ENCODE data around the gene NEUROD6. TPM values are rescaled to one million over a fixed set of nuclear protein-coding genes. Genes with fewer than 3 reads are reported as not detected.

Gene NEUROD6
- total RNA-seq, 4 donors from 2014 or later = not detected

DNA sequence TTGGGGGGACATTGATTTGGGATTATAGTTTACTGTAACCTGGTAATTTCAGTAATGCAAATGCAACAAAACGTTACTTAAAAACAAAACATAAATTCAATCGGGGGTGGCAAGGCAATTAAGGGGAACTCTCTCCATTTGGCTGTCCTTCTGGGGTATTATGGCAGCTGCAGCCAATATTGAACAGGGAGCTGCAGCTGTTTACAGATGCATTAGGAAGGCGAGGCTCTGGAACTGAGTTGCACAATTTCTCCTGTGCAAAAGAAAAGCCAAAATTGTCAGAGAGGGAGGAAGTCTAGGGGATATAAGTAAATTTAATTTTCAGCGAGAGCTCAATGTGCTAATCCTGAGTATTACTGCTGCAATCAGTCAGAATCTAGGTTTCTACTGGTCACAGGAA is 36.1 kb downstream of the NEUROD6 start:
- WGBS, 2 donors (ENCODE audit: low coverage in 1 of 2) = 46 to 49% methylated on average over 4 of the region's 4 CpGs
- no peak for DNase-seq

DNA sequence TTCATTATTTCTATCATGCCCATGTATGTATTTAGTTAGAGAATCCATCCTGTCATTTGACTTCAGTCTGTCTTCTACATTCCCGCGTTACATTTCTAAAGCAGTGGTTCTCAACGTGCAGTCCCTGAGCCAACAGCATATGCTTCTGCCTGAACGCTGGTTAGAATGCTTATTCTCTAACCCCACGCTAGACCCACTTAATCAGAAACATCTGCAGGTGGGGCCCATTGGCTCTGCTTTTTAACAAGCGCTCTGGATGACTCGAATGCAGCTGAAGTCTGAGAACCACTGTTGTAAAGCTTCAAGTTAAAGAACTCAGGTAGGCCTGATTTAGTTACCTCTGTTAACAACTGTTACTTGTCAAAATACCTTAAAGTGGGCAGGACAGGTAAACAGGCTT is 38.2 kb downstream of the NEUROD6 start:
- intact Hi-C loops (cut with DNase I; ENCODE audit: low total_unique reads) = no loop called here
- in situ Hi-C loops (cut with MboI; ENCODE audit: low pct_ligation_motif_present in 1 of 4, low pct_unique_long_range_greater_than_20kb in 1 of 4, low sequenced_read_pairs in 3 of 4) = no loop called here
- H3K27ac ChIP-seq = no peak overlapping the region
- no peak for TF ChIP-seq EP300 (IDR thresholded peaks at IDR 0.05; ENCODE audit: low read depth)
- TF ChIP-seq, protein P1, sequence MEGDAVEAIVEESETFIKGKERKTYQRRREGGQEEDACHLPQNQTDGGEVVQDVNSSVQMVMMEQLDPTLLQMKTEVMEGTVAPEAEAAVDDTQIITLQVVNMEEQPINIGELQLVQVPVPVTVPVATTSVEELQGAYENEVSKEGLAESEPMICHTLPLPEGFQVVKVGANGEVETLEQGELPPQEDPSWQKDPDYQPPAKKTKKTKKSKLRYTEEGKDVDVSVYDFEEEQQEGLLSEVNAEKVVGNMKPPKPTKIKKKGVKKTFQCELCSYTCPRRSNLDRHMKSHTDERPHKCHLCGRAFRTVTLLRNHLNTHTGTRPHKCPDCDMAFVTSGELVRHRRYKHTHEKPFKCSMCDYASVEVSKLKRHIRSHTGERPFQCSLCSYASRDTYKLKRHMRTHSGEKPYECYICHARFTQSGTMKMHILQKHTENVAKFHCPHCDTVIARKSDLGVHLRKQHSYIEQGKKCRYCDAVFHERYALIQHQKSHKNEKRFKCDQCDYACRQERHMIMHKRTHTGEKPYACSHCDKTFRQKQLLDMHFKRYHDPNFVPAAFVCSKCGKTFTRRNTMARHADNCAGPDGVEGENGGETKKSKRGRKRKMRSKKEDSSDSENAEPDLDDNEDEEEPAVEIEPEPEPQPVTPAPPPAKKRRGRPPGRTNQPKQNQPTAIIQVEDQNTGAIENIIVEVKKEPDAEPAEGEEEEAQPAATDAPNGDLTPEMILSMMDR (IDR thresholded peaks at IDR 0.05) = no peak
- no peak for TF ChIP-seq POLR2A (IDR thresholded peaks at IDR 0.05)
- no peak for TF ChIP-seq POLR2AphosphoS5 (IDR thresholded peaks at IDR 0.05)
- H3K4me3 ChIP-seq = no peak overlapping the region
- H3K9me3 ChIP-seq = no peaks in the 10 kb centered on the region
- no peaks in the 10 kb centered on the region for H3K36me3 ChIP-seq
- no peaks in the 10 kb centered on the region for H3K27me3 ChIP-seq
- no peaks in the 10 kb centered on the region for H3K4me1 ChIP-seq
- 73 to 86% methylated on average over 7 of the region's 7 CpGs for WGBS, 2 donors (ENCODE audit: low coverage in 1 of 2)
- DNase-seq = no peak

More for the DNA sequence above, 36.1 kb downstream of the NEUROD6 start:
- no peaks in the 10 kb centered on the region for H3K4me1 ChIP-seq
- in situ Hi-C loops (cut with MboI; ENCODE audit: low pct_ligation_motif_present in 1 of 4, low pct_unique_long_range_greater_than_20kb in 1 of 4, low sequenced_read_pairs in 3 of 4) (no loop called here), intact Hi-C loops (cut with DNase I; ENCODE audit: low total_unique reads) (no loop called here)
- H3K36me3 ChIP-seq = no peaks in the 10 kb centered on the region
- H3K27ac ChIP-seq = no peak overlapping the region
- H3K9me3 ChIP-seq = no peaks in the 10 kb centered on the region
- H3K27me3 ChIP-seq = no peaks in the 10 kb centered on the region
- TF ChIP-seq POLR2A (IDR thresholded peaks at IDR 0.05) = no peak
- no peak for TF ChIP-seq EP300 (IDR thresholded peaks at IDR 0.05; ENCODE audit: low read depth)
- TF ChIP-seq, protein P1 (IDR thresholded peaks at IDR 0.05) = no peak
- no peak for TF ChIP-seq POLR2AphosphoS5 (IDR thresholded peaks at IDR 0.05)
- no peak overlapping the region for H3K4me3 ChIP-seq

DNA sequence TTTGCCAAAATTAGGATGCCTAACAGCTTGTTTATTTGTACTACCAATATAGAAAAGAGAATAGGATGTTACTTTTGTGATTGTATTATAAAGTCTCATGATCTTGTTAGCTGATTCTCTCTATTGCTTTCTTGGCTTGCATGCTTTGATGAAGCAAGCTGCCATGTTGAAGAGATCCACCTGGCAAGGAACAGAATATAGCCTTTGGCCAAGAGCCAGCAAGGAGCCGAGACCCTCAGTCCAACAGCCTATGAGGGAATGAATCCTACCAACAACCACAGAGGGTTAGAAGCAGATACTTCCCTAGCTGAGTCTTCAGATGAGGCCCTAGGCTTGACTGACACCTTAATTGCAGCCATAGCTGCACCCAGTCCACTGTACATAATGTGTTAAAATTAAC is 41.2 kb downstream of the NEUROD6 start:
- H3K4me3 ChIP-seq = no peak overlapping the region
- in situ Hi-C loops (cut with MboI; ENCODE audit: low pct_ligation_motif_present in 1 of 4, low pct_unique_long_range_greater_than_20kb in 1 of 4, low sequenced_read_pairs in 3 of 4) (no loop called here), intact Hi-C loops (cut with DNase I; ENCODE audit: low total_unique reads) (no loop called here)
- no peaks in the 10 kb centered on the region for H3K9me3 ChIP-seq
- H3K36me3 ChIP-seq = no peaks in the 10 kb centered on the region
- H3K27me3 ChIP-seq = no peaks in the 10 kb centered on the region
- no peak for DNase-seq
- TF ChIP-seq POLR2AphosphoS5 (IDR thresholded peaks at IDR 0.05) (no peak), EP300 (IDR thresholded peaks at IDR 0.05; ENCODE audit: low read depth) (no peak), POLR2A (IDR thresholded peaks at IDR 0.05) (no peak)
- TF ChIP-seq, protein P1 (IDR thresholded peaks at IDR 0.05) = no peak
- WGBS, 2 donors (ENCODE audit: low coverage in 1 of 2) = 52% methylated on average over 1 of the region's 1 CpG; no CpG with 5 or more reads in 1 of the 2 donors
- H3K27ac ChIP-seq = no peak overlapping the region
- no peaks in the 10 kb centered on the region for H3K4me1 ChIP-seq

DNA sequence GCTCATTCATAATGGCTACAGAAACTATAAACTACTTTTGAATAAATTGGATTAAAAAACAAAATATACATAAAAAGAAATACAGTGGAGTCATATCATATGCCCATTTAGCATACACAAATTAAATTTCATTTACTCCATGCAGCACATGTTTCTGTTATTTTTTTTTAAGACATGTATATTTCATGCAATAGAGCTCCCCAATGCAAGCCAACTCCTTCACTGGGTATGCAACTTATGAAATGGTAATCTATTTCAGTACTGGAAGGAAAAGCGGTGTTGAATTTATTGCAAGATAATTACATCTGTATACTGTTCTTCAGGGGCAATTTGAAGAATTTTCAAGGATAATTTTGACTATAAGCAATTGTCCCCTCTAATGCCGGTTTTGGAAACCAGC is 49.9 kb downstream of the NEUROD6 start:
- TF ChIP-seq, protein P1 (IDR thresholded peaks at IDR 0.05) = no peak
- TF ChIP-seq POLR2AphosphoS5 (IDR thresholded peaks at IDR 0.05) = no peak
- TF ChIP-seq EP300 (IDR thresholded peaks at IDR 0.05; ENCODE audit: low read depth) = no peak
- TF ChIP-seq POLR2A (IDR thresholded peaks at IDR 0.05) = no peak
- no peaks in the 10 kb centered on the region for H3K27me3 ChIP-seq
- in situ Hi-C loops (cut with MboI; ENCODE audit: low pct_ligation_motif_present in 1 of 4, low pct_unique_long_range_greater_than_20kb in 1 of 4, low sequenced_read_pairs in 3 of 4) (no loop called here), intact Hi-C loops (cut with DNase I; ENCODE audit: low total_unique reads) (no loop called here)
- H3K4me3 ChIP-seq = no peak overlapping the region
- no peak for DNase-seq
- no peaks in the 10 kb centered on the region for H3K4me1 ChIP-seq
- 48 to 80% methylated on average over 1 to 2 of the region's 2 CpGs for WGBS, 2 donors (ENCODE audit: low coverage in 1 of 2)
- H3K27ac ChIP-seq = no peak overlapping the region
- H3K9me3 ChIP-seq = no peaks in the 10 kb centered on the region
- H3K36me3 ChIP-seq = no peaks in the 10 kb centered on the region

Small RNAs within 50 kb of the gene (small RNA-seq; reads per million reads assigned to genes)
- 0 reads per million in 4 donors for gene AC006380.1

Other genes starting within 250 kb of the NEUROD6 start
- gene ITPRID1, start 173.4 kb upstream of the NEUROD6 start, total RNA-seq = 1 to 10 TPM; 2.8 to 6.3 (median 4.4) TPM

Measured in transverse colon (tissue), 4 donors.